ENCODE data around the gene AGER. TPM values are rescaled to one million over a fixed set of nuclear protein-coding genes. Genes with fewer than 3 reads are reported as not detected.

AGER gene
- total and polyA plus RNA-seq, 2 donors (not counting 3 experiments of a cell fraction or from before 2014, with no cell fraction given): 5.1 to 18.5 TPM

DNA sequence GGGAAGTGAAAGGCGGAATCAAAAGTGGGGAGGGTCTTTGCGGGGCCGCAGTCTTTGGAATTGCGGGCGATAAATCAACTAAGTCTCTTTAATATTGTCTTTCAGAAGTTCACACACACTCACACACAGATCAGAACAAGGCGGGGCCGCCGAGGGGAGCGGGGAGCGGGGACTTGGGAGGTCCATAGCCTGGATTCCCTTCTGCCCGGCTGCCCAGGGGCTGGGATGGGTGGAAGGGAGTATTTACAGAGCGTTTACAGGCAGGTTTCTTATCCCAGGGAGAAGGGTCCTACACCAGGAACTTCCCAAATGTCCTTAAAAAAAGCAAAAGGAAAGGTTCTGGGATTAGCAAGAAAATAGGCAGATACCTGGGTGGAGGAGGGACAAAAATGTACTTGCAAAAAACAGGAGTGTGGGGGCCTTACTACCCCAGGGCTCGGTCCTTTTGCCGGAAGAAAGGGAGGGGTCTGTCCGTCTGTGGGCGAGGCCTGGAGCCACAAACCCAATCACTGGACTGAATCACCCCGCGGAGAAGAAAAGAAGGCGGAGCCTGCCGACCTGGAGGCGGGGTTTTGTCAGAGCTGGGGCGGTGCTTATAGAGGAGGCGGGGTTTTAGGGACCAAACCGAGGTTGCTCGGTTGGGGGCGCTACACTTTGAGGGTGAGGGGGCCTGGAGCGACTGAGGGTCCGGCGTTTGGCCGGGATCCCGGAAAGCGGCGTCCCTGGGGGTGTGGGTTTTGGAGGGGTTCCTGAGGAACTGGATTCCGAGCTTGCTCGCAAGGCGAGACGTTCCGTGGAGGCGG, 35.6 kb downstream of the AGER start:
- H4K20me1 ChIP-seq (replicated peaks; ENCODE audit: control insufficient read depth, extremely low read depth, insufficient read depth, low read length): no peaks in the 10 kb centered on the region
- H3K36me3 ChIP-seq (ENCODE audit: control insufficient read depth in 2 of 2, extremely low read depth in 1 of 2, insufficient read depth in 2 of 2, low read length in 2 of 2): no peaks in the 10 kb centered on the region
- H3K27me3 ChIP-seq (ENCODE audit: control insufficient read depth in 2 of 2, insufficient read depth in 2 of 2, low read length in 2 of 2): peaks cover 24 to 27% of the 10 kb centered on the region in 2 experiments
- BruUV-seq (replicated peaks): no TSS peak
- no peaks in the 10 kb centered on the region for H3K79me2 ChIP-seq (ENCODE audit: control insufficient read depth, insufficient read depth, low read length)
- no peaks in the 10 kb centered on the region for H3K9me1 ChIP-seq (replicated peaks; ENCODE audit: control insufficient read depth, extremely low read depth, insufficient read depth, low read length)
- no peak overlapping the region for H3K27ac ChIP-seq (ENCODE audit: insufficient read depth, low read depth, low read length)
- H2AFZ ChIP-seq (ENCODE audit: low read depth, low read length): peak overlapping the region; percentile 92
- dilution Hi-C loops (cut with MboI; ENCODE audit: extremely low pct_ligation_motif_present, low sequenced_read_pairs): no loop called here
- peak overlapping the region; percentile 11 to 53 (median 30) for H3K4me3 ChIP-seq (replicated peaks in 1 of 3; ENCODE audit: insufficient read depth in 1 of 3, low read depth in 1 of 3, low read length in 3 of 3)
- H3K9ac ChIP-seq (replicated peaks; ENCODE audit: extremely low read depth, insufficient read depth, low read length): no peak overlapping the region
- DNase-seq (ENCODE audit: low read depth, low spot score) (peak; percentile 66), FAIRE-seq (peak; percentile 84)
- CTCF ChIA-PET: interaction anchor here (0.7 to 2.8 kb wide), 11 partner anchors 8 to 637 kb away, joined by 3 to 12 read pairs (median 4); partner anchors contain the start of genes AGPAT1, ATF6B and FKBPL
- peak overlapping the region; percentile 59 for H3K4me2 ChIP-seq (ENCODE audit: insufficient read depth, low read length)
- H3K4me1 ChIP-seq (ENCODE audit: control insufficient read depth, extremely low read depth, insufficient read depth, low read length): peaks cover 16% of the 10 kb centered on the region
- H3K9me3 ChIP-seq (replicated peaks; ENCODE audit: control insufficient read depth, insufficient read depth, low read length): no peaks in the 10 kb centered on the region
- POLR2A ChIA-PET: interaction anchor here (0.5 to 0.8 kb wide), 2 partner anchors 18 to 48 kb away, joined by 4 to 5 read pairs; no protein-coding TSS in a partner anchor
- TF ChIP-seq FOS (IDR thresholded peaks at IDR 0.05; ENCODE audit: borderline replicate concordance, insufficient read depth, low read length) (no peak), JUN (IDR thresholded peaks at IDR 0.05; ENCODE audit: borderline replicate concordance, insufficient read depth, insufficient read length, low read depth) (no peak), GATA2 (IDR thresholded peaks at IDR 0.05; ENCODE audit: insufficient read depth, insufficient read length, low read depth, low read length) (no peak), POLR2A (IDR thresholded peaks at IDR 0.05; ENCODE audit: low read depth, low read length) (no peak), MAX (IDR thresholded peaks at IDR 0.05; ENCODE audit: insufficient read depth, insufficient read length) (no peak), CTCF (IDR thresholded peaks at IDR 0.05; ENCODE audit: extremely low read depth in 1 of 2, insufficient read depth in 1 of 2, low read depth in 1 of 2, low read length in 2 of 2) (peak; percentile 37 to 40), POLR2AphosphoS5 (IDR thresholded peaks at IDR 0.05; ENCODE audit: insufficient read depth, low read depth, low read length) (no peak), EZH2 (IDR thresholded peaks at IDR 0.05; ENCODE audit: borderline replicate concordance, low read depth, low read length, severe bottlenecking) (peak; percentile 40), MYC (IDR thresholded peaks at IDR 0.05; ENCODE audit: low read depth, low read length) (no peak)
- intact Hi-C loops (cut with micrococcal nuclease): loop anchor here (1.0 kb wide), 1 partner anchor 47 kb away; no protein-coding TSS in a partner anchor

Data from endothelial cell of umbilical vein (primary cell).